Breast epithelium (tissue), 3 donors: Measurements from ENCODE around the gene SLC36A1.

Experiments
- CTCF ChIP-seq, 3 donors: fragments of 450-650 bp; IDR thresholded peaks; one replicate each; pipeline ENCODE4 v1.5.1; 2016 to 2017; ENCODE audit warnings: antibody characterized with exemption in 3 of 3, mild to moderate bottlenecking in 3 of 3, moderate library complexity in 3 of 3
- POLR2A ChIP-seq: fragments of 450-650 bp; IDR thresholded peaks from one replicate; pipeline ENCODE4 v1.6.1; 2016; ENCODE audit warnings: antibody characterized with exemption, mild to moderate bottlenecking, moderate library complexity

GRCh38 chr5:151528153-151528552 is 80.8 kb downstream of the SLC36A1 start:
- no peak for TF ChIP-seq CTCF (IDR thresholded peaks at IDR 0.05)
- TF ChIP-seq POLR2A = no peak
